Activated T-helper 1 cell treated with anti-CD3 and anti-CD28 coated beads, Interleukin-12 subunit alpha, Interleukin-12 subunit beta, Interleukin-2, Interleukin-4 antibody, amounts not matched to agents 30 ng/mL and 10 ng/mL and 1 ng/mL, durations not matched to agents 14 hours and 24 hours and 36 hours (primary cell): Measurements from ENCODE around the gene PFKP. TPM values are rescaled to one million over a fixed set of nuclear protein-coding genes. Genes with fewer than 3 reads are reported as not detected.

Experiments used
- DNase-seq: peaks from one replicate; pipeline ENCODE4 v3.0.0; 2021; ENCODE audit warnings: low spot score
- H3K27ac Mint-ChIP-seq: one replicate; pipeline ENCODE4 v1.8.0; 2021; ENCODE audit warnings: mild to moderate bottlenecking, mixed read lengths
- H3K27me3 Mint-ChIP-seq: one replicate; pipeline ENCODE4 v1.8.0; 2022; ENCODE audit warnings: mild to moderate bottlenecking, moderate library complexity, mixed read lengths; ENCODE audit not compliant: insufficient read depth
- H3K36me3 Mint-ChIP-seq: one replicate; pipeline ENCODE4 v1.8.0; 2021; ENCODE audit warnings: low read depth, mixed read lengths
- H3K4me1 Mint-ChIP-seq: one replicate; pipeline ENCODE4 v1.8.0; 2021; ENCODE audit warnings: low read depth, mixed read lengths
- H3K4me3 Mint-ChIP-seq: one replicate; pipeline ENCODE4 v1.8.0; 2021; ENCODE audit warnings: mild to moderate bottlenecking, moderate library complexity, mixed read lengths
- H3K9me3 Mint-ChIP-seq: one replicate; pipeline ENCODE4 v1.8.0; 2021; ENCODE audit warnings: mixed read lengths
- intact Hi-C: fragments of 100-400 bp; cut with micrococcal nuclease; formaldehyde crosslinking; loops from one replicate; pipeline ENCODE4 v1.15.1; 2024
- total RNA-seq: library from RNA; stranded (reverse); gene quantifications from 2 replicates; pipeline ENCODE4 v1.2.3, GENCODE V29; 2022

The PFKP gene
- total RNA-seq, 1 donor from 2014 or later = 264 TPM

- peak overlapping the region; percentile 88 for H3K27ac Mint-ChIP-seq
- peak overlapping the region; percentile 90 for H3K4me3 Mint-ChIP-seq
- peaks cover 16% of the 10 kb centered on the region for H3K27me3 Mint-ChIP-seq
- peak; percentile 18 for DNase-seq
- peaks cover 38% of the 10 kb centered on the region for H3K4me1 Mint-ChIP-seq
- peaks cover 33% of the 10 kb centered on the region for H3K36me3 Mint-ChIP-seq
- intact Hi-C loops = loop anchor here (10.0 kb wide), 1 partner anchor 1423 kb away; no protein-coding TSS in a partner anchor
- no peaks in the 10 kb centered on the region for H3K9me3 Mint-ChIP-seq
Measured at GRCh38 chr10:3067859-3068179, 471 bp downstream of the PFKP start.

- H3K36me3 Mint-ChIP-seq = peaks cover 35% of the 10 kb centered on the region
- DNase-seq = peak; percentile 58
- no peaks in the 10 kb centered on the region for H3K9me3 Mint-ChIP-seq
- peaks cover 16% of the 10 kb centered on the region for H3K27me3 Mint-ChIP-seq
- intact Hi-C loops = loop anchor here (10.0 kb wide), 1 partner anchor 1424 kb away; no protein-coding TSS in a partner anchor
- peak overlapping the region; percentile 90 for H3K4me3 Mint-ChIP-seq
- peak overlapping the region; percentile 88 for H3K27ac Mint-ChIP-seq
- peaks cover 43% of the 10 kb centered on the region for H3K4me1 Mint-ChIP-seq
Measured at GRCh38 chr10:3068201-3068967, 1.0 kb downstream of the PFKP start.

DNA sequence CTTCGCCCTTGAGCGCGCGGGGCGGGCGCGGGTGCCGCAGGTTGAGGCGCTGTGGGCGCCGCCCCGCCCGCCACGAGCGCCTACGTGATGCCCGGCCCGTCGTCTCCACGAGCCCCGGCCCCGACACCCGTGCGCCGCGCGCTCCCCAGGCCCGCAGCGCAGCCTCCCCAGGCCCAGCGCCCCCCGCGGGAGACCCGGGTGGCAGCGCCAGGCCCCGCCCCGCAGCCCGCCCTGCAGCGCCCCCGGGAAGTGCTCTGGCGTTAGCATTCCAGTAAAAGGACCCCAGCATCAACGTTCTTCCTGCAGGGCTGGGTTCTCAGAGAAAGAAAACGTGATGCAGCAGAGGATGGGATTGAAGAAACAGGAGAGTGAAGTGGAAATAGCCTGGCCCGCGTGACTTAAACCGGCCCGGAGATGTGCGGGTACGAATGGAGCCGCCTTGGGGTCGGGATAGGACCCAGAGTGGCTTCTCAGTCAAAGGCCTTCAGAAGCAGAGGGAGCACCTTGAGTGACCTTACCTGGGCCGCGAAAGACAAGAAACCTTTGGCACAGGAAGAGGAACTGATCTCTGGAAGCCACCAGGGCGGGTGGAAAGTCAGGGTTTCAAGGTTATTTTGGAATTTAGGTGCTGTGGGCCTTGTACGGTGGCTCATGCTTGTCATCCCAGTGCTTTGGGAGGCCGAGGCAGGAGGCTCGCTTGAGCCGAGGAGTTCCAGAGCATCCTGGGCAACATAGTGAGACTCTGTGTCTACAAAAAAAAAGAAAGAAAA lies 1.8 kb downstream of the PFKP start:
- Mint-ChIP-seq H3K36me3 (peaks cover 41% of the 10 kb centered on the region), H3K27ac (peak overlapping the region; percentile 87), H3K27me3 (peaks cover 16% of the 10 kb centered on the region), H3K9me3 (no peaks in the 10 kb centered on the region), H3K4me3 (peak overlapping the region; percentile 90), H3K4me1 (peaks cover 51% of the 10 kb centered on the region)
- intact Hi-C loops = loop anchor here (1.0 to 10.0 kb wide), 2 partner anchors 103 to 1424 kb away; partner anchors contain the start of gene PITRM1
- DNase-seq = peak; percentile 19

GRCh38 chr10:3069876-3070275 lies 2.5 kb downstream of the PFKP start:
- H3K36me3 Mint-ChIP-seq = peaks cover 48% of the 10 kb centered on the region
- DNase-seq = no peak
- H3K4me1 Mint-ChIP-seq = peaks cover 58% of the 10 kb centered on the region
- no peaks in the 10 kb centered on the region for H3K9me3 Mint-ChIP-seq
- H3K27me3 Mint-ChIP-seq = peaks cover 14% of the 10 kb centered on the region
- intact Hi-C loops = loop anchor here (1.0 to 10.0 kb wide), 2 partner anchors 102 to 1425 kb away; partner anchors contain the start of gene PITRM1
- peak overlapping the region; percentile 87 for H3K27ac Mint-ChIP-seq
- H3K4me3 Mint-ChIP-seq = peak overlapping the region; percentile 89

DNA sequence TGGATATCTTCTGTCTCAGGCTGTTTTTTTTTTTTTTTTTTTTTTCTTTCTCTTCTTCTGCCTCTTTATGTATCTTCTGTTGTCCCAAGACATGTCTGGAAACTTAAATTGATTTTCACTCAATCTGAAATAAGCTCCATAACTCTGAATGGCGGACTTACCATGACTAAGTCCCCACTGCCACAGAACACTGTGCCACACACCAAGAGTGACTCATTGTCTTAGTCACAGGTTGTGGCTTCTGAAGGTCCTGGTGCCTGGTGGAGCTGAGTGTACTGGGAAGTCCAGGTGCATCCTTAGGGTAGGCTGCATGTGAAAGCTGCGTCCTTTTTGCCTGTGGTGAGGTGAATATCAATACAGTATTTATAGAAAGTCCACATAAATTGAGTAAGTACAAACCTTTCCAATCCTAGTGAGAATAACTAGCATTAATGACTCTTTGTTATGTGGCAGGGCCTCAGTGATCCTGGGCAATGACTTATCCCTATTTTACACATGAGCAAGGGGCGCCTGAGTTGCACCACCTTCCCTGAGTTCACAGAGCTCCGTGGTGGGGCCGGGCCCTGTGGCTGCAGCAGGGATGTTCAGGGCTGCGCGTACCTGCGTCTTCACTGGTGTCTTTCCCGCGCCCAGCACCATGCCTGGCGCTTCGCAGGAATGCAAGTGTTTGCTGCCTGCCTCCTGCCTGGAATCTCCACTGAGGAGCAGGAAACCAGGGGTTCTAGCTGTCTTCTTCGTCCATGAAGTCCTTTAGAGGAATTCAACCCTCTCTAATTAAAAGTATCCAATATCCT lies 4.3 kb downstream of the PFKP start:
- DNase-seq = peak; percentile 22
- H3K4me3 Mint-ChIP-seq = peak overlapping the region; percentile 74
- peaks cover 54% of the 10 kb centered on the region for H3K36me3 Mint-ChIP-seq
- H3K27me3 Mint-ChIP-seq = no peaks in the 10 kb centered on the region
- peak overlapping the region; percentile 85 for H3K27ac Mint-ChIP-seq
- no peaks in the 10 kb centered on the region for H3K9me3 Mint-ChIP-seq
- intact Hi-C loops = loop anchor here (1.0 kb wide), 1 partner anchor 24 kb away; no protein-coding TSS in a partner anchor
- peaks cover 66% of the 10 kb centered on the region for H3K4me1 Mint-ChIP-seq

GRCh38 chr10:3072641-3073360 lies 5.5 kb downstream of the PFKP start:
- no peak overlapping the region for H3K27ac Mint-ChIP-seq

GRCh38 chr10:3074145-3074665 lies 6.9 kb downstream of the PFKP start:
- Mint-ChIP-seq H3K27ac (peak overlapping the region; percentile 20), H3K36me3 (peaks cover 58% of the 10 kb centered on the region), H3K4me1 (peaks cover 79% of the 10 kb centered on the region), H3K27me3 (no peaks in the 10 kb centered on the region), H3K4me3 (no peak overlapping the region), H3K9me3 (no peaks in the 10 kb centered on the region)
- intact Hi-C loops = no loop called here
- DNase-seq = no peak

More at GRCh38 chr10:3072641-3073360, 5.5 kb downstream of the PFKP start:
- Mint-ChIP-seq H3K36me3 (peaks cover 58% of the 10 kb centered on the region), H3K9me3 (no peaks in the 10 kb centered on the region), H3K4me1 (peaks cover 74% of the 10 kb centered on the region), H3K4me3 (no peak overlapping the region), H3K27me3 (no peaks in the 10 kb centered on the region)
- intact Hi-C loops = no loop called here
- no peak for DNase-seq

GRCh38 chr10:3074985-3075600 lies 7.7 kb downstream of the PFKP start:
- intact Hi-C loops = no loop called here
- Mint-ChIP-seq H3K4me1 (peaks cover 71% of the 10 kb centered on the region), H3K27me3 (no peaks in the 10 kb centered on the region)

GRCh38 chr10:3076138-3076537 lies 8.8 kb downstream of the PFKP start:
- no peak for DNase-seq
- Mint-ChIP-seq H3K36me3 (peaks cover 52% of the 10 kb centered on the region), H3K4me1 (peaks cover 60% of the 10 kb centered on the region), H3K27me3 (no peaks in the 10 kb centered on the region), H3K4me3 (no peak overlapping the region), H3K27ac (peak overlapping the region; percentile 65), H3K9me3 (no peaks in the 10 kb centered on the region)
- intact Hi-C loops = no loop called here

More at GRCh38 chr10:3074985-3075600, 7.7 kb downstream of the PFKP start:
- H3K4me3 Mint-ChIP-seq = no peak overlapping the region
- no peaks in the 10 kb centered on the region for H3K9me3 Mint-ChIP-seq
- no peak for DNase-seq
- peaks cover 52% of the 10 kb centered on the region for H3K36me3 Mint-ChIP-seq
- H3K27ac Mint-ChIP-seq = peak overlapping the region; percentile 5

DNA sequence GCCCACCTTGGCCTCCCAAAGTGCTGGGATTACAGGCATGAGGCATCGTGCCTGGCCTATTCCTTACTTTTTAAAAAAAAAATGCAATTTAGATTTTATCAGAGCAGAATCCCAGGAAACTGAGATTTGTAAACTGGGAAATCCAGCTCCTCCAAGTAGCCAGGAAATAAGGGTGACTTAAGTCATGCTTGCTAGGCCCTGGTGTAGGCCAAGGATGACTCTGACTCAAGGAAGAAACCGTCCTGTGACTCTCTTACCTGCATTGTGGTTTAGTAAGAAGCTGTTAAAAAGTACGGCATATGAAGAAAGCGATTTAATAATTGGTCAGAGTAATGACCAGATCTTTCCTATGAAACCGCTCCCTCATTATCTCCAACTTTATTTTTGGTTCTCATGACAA lies 10.2 kb downstream of the PFKP start:
- H3K36me3 Mint-ChIP-seq = peaks cover 38% of the 10 kb centered on the region
- peaks cover 46% of the 10 kb centered on the region for H3K4me1 Mint-ChIP-seq
- no peak overlapping the region for H3K4me3 Mint-ChIP-seq
- no peak for DNase-seq
- no peaks in the 10 kb centered on the region for H3K27me3 Mint-ChIP-seq
- intact Hi-C loops = no loop called here
- no peak overlapping the region for H3K27ac Mint-ChIP-seq
- no peaks in the 10 kb centered on the region for H3K9me3 Mint-ChIP-seq

- no peak overlapping the region for H3K27ac Mint-ChIP-seq
- H3K27me3 Mint-ChIP-seq = no peaks in the 10 kb centered on the region
- H3K36me3 Mint-ChIP-seq = peaks cover 37% of the 10 kb centered on the region
- intact Hi-C loops = no loop called here
- H3K4me3 Mint-ChIP-seq = no peak overlapping the region
- H3K4me1 Mint-ChIP-seq = peaks cover 41% of the 10 kb centered on the region
- DNase-seq = no peak
- no peaks in the 10 kb centered on the region for H3K9me3 Mint-ChIP-seq
Measured at GRCh38 chr10:3077940-3078630, 10.7 kb downstream of the PFKP start.
